ENCODE data around the gene IFIT2. TPM values are rescaled to one million over a fixed set of nuclear protein-coding genes. Genes with fewer than 3 reads are reported as not detected.

Gene IFIT2
- total RNA-seq = 1 to 10 TPM; 3.9 to 4.3 TPM

DNA sequence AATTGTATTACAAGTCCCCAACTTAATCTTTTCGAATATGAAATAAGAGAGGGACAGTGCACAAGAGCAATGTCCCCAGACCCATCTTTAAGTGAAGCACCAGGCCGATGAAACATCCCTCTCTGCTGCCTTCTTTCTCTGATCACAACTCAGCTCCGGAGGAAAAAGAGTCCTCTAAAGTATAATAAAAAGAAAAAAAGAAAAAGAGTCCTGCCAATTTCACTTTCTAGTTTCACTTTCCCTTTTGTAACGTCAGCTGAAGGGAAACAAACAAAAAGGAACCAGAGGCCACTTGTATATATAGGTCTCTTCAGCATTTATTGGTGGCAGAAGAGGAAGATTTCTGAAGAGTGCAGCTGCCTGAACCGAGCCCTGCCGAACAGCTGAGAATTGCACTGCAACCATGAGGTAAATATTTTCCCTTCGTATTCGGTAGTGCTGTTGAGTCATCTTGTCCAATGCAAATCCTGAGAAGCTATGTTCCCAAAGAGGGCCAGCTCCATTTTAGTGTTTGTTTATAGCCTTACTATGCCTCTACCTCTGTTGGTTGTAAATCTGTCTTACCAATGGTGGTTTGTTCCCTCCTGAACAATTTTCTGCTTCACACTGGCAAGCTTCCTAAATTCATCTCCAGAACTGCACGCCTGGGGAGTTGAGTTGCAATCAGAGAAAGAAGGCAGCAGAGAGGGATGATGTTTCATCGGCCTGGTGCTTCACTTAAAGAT is at the start of gene IFIT2:
Gene IFIT2 (plus strand): TSS at position 326 of the 725 bp plus-strand sequence. CDS start 78 bp downstream, at position 404.

GRCh38 chr10:89327803-89328441 is 26.1 kb downstream of the IFIT2 start, which contains the start of gene IFIT3:
Gene IFIT3 (plus strand): TSS chr10:89327997. CDS start chr10:89328074, 77 bp downstream.

Other genes with a start within 250 kb of the IFIT2 start
- not detected for gene CH25H, start 94.7 kb upstream of the IFIT2 start, total RNA-seq
- 10 to 100 TPM; 28.9 to 29.2 TPM for gene LIPA, start 50.3 kb upstream of the IFIT2 start, total RNA-seq
- 1 to 10 TPM; 3.1 to 3.6 TPM for gene IFIT3, start 26.0 kb downstream of the IFIT2 start, total RNA-seq
- not detected for gene IFIT1B, start 76.0 kb downstream of the IFIT2 start, total RNA-seq
- gene IFIT1, start 90.6 kb downstream of the IFIT2 start, total RNA-seq = 1 to 10 TPM; 2.8 to 2.9 TPM
- 10 to 100 TPM; 16.2 to 17.0 TPM for gene IFIT5, start 112.5 kb downstream of the IFIT2 start, total RNA-seq
- not detected for gene SLC16A12, start 233.5 kb downstream of the IFIT2 start, total RNA-seq